ENCODE results near the gene FOLR2. TPM values are rescaled to one million over a fixed set of nuclear protein-coding genes. Genes with fewer than 3 reads are reported as not detected.
A peak's percentile ranks its signal among the peaks of the same experiment; 100 is the strongest.

Gene FOLR2
- total RNA-seq, 1 donor from 2014 or later, result not detected

DNA sequence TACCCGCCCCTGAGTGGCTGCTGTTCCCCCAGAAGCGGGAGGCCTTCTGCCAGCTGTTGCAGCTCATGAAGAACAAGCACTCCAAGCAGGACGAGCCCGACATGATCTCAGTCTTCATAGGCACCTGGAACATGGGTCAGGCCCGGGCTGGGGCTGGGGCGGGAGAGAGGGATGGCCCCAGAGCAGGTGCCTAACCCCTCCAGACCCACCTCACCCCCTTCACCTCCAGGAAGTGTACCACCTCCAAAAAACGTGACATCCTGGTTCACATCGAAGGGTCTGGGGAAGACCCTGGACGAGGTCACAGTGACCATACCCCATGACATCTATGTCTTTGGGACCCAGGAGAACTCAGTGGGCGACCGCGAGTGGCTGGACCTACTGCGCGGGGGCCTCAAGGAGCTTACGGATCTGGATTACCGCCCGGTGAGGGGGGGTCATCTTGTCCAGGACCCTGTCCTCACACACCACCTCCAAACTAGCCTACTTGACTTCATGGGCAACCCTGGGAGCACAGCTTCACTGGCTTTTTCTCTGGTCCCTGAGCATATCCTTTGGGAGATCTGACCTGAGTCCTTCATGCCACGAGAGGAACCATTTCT is 14.3 kb downstream of the FOLR2 start:
- no peak for DNase-seq

DNA sequence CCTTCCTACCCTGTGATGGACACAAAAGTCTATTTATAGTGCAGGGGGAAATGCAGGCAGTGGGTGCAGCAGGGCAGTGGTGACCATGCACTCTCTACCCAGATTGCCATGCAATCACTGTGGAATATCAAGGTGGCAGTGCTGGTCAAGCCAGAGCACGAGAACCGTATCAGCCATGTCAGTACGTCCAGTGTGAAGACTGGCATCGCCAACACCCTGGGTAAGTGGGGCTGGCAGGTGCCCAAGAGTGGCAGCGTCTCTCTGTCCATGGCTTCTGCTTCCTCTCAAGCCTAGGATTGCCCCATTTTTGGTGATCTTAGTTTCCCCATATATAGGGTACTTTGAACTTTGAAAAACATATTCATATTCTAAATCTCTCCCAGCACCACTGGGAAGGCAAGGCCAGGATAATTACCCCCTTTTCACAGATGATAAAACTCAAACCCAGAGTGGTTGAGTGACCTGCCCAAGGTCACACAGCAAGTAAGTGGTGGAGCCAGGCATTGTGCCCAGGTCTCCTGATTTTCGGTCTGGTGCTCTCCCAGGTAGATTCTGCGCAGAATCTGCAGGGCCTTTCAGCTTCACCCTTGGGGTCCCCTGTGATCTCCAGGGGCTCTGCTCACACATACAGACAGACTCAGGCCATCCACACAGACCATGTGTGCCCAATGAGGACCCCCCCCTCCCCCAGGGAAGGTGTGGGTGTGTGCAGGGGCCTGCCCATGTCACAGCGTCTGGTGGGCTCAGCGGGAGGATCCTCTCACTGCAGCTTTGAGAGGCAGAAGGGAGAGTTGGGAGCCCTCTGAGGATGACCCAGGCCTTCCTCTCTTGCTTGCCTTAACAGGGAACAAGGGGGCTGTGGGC is 15.0 kb downstream of the FOLR2 start:
- DNase-seq, result no peak

DNA sequence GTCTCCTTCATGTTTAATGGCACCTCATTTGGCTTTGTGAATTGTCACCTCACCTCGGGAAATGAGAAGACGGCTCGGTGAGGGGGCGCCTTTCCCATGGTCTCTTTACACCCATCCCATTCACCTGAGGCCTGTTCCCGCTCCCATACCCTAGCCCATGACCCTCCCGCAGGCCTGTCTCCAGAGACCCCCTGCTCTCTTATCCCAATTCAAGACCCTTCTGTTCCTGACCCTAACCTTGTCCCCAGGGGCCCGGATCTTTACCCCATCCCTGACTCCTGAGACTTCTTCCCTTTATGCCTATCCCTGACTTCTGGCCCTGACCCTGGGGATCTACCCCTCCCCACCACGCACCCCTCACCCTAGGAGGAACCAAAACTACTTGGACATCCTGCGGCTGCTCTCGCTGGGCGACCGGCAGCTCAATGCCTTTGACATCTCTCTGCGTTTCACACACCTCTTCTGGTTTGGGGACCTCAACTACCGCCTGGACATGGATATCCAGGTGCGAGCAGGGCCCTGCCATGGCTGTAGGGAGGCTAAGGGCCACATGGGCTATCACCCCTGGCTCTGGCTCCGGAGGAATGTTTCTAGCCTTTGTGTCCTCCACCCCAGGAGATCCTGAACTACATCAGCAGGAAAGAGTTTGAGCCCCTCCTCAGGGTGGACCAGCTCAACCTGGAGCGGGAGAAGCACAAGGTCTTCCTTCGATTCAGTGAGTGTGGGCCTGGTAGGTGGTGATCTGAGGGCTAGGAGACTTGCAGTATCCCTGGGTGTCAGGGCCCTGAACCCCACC is 15.9 kb downstream of the FOLR2 start:
- no peak for DNase-seq

DNA sequence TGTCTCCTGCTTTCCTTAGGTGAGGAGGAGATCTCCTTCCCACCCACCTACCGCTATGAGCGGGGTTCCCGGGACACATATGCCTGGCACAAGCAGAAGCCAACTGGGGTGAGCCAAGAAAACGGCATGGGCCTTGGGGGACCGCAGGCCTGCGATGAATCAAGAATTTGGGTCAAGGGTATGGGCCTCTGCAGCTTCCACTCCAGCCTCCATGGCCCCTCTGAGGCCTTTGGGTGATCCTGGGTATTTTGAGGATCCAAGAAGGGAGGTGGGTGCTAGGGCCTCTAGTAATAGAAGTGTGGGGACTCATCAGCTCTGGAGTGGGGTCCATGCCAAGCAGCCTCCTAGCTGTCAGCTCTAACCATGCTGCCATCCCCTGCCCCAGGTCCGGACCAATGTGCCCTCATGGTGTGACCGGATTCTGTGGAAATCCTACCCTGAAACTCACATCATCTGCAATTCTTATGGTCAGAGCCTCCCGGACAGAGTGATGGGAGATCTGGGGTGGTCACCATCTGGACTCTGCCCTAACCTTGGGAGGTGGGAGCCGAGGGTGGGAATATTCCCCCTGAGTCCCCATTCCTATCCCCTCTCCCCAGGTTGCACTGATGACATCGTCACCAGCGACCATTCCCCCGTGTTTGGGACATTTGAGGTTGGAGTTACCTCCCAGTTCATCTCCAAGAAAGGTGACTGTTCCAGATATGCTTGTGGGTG is 16.6 kb downstream of the FOLR2 start:
- no peak for DNase-seq

DNA sequence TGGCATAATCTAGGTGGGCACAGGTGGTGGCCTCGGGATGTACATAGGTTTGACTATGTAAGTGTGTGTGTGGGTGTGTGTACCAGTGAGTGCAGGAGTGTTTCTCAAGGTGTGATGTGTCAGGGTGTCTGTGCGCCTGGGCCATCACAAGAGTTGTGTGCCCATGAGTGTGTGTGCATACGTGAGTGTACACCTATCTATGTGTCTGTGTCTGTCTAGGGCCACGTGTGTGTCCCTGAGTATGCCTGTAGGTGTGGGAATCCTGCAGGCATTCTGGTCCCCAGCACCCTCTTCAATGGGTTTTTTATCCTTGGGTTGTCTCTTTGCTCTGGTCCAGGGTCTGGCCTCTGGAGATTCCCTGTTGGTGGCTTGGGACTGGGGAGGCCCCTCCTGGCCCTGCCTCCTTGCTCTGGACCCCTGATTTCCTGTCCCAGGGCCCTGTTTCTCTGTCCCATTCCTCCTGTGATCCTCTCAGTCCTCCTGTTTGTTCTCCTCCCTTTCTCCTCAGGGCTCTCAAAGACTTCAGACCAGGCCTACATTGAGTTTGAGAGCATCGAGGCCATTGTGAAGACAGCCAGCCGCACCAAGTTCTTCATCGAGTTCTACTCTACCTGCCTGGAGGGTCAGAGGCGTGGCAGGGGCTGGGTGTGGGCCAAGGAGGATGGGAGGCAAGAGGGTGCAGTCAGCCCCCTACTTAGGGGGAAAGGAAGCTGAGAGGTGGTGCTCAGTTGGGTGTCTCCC is 17.3 kb downstream of the FOLR2 start:
- DNase-seq, result no peak

DNA sequence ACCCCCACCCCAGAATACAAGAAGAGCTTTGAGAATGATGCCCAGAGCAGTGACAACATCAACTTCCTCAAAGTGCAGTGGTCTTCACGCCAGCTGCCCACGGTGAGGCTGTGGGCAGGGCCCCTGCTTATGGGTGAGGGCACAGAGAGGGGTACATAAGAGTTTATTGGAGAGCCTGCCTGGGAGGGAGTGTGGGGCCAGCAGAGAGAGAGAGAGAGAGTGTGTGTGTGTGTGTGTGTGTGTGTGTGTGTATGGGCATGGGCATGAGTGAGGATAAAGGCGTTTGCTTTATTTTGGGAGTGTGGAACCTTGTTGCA is 17.9 kb downstream of the FOLR2 start:
- no peak for DNase-seq

DNA sequence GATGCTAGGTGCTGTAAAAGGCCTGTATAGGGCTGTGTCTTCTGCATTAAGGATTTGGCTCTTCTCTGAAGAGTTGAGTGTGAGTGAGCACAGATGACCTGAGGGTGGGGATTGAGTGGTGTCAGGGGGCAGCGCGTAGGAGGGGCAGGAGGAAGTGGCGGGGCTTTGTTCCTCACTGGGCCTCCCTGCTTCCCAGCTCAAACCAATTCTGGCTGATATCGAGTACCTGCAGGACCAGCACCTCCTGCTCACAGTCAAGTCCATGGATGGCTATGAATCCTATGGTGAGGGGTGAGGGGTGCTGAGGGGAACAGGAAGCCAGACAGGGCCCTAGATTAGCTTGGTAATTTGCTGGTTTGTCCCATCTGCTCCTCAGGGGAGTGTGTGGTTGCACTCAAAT is 18.3 kb downstream of the FOLR2 start:
- DNase-seq, result no peak

DNA sequence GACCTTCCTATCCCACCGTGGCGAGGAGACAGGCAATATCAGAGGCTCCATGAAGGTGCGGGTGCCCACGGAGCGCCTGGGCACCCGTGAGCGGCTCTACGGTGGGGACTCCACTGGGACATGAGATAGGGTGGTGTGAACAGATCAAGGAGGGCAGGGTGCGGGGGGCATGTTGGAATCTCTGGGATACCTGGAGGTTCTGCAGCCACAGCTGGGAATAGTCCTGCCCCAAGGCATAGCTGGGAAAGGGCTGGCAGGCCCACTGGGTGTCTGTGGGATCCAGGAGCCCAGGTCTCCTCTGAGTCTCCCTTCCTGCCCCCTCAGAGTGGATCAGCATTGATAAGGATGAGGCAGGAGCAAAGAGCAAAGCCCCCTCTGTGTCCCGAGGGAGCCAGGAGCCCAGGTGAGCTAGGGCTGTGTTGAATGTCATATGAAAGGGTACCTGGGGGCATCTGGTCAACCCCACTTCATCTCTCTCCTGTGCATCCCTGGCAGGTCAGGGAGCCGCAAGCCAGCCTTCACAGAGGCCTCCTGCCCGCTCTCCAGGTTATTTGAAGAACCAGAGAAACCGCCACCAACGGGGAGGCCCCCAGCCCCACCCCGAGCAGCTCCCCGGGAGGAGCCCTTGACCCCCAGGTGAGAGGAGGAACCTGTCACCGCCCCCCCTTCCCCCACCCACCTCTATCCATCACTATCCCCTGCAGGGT is 18.9 kb downstream of the FOLR2 start:
- no peak for DNase-seq

DNA sequence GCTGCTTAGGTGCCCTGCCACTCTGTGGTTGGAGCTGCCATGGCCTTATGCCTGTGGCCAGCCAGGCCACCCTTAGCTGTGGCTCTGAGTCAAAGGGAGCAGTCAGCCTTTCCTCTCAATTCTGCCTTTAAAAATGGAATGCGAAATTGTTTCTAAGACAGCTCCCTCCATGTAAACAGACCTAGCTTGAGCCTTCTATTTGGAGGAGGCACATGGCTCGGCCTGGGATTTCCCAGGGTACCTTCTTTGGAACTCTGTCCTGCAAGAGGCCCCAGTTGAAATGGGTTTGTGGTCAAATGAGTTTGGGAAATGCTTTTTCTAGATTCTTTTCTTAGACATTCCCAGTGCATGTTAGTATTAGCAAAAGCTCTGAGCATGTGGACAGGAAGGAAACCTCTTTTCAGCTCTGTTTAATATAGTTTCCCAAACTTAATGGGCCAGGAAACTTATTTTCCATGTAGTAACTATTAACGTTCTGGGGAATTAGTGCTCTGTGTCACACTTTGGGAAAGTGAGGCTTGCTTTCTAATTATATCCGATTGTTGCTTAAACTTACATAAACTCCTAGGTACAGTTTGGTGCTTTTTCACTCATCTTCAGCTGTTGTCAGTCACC is 19.6 kb downstream of the FOLR2 start:
- peak; percentile 18 for DNase-seq

DNA sequence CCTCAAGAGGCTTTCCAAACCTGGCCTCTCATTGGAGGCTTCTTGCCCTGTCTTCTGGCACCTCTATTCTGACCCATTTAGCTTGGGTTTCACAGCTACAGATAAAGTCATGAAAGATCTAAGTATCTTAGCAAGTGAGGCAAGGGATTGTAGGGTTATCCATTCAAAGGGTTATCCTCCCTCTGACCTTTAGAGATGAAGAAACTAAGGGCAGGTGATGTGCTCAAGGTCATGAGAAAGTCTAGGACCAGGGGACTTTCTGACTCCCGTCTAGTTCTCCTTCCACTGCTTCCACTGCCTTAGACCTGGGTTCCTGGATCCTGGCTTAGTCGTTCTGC is 20.1 kb downstream of the FOLR2 start:
- no peak for DNase-seq

DNA sequence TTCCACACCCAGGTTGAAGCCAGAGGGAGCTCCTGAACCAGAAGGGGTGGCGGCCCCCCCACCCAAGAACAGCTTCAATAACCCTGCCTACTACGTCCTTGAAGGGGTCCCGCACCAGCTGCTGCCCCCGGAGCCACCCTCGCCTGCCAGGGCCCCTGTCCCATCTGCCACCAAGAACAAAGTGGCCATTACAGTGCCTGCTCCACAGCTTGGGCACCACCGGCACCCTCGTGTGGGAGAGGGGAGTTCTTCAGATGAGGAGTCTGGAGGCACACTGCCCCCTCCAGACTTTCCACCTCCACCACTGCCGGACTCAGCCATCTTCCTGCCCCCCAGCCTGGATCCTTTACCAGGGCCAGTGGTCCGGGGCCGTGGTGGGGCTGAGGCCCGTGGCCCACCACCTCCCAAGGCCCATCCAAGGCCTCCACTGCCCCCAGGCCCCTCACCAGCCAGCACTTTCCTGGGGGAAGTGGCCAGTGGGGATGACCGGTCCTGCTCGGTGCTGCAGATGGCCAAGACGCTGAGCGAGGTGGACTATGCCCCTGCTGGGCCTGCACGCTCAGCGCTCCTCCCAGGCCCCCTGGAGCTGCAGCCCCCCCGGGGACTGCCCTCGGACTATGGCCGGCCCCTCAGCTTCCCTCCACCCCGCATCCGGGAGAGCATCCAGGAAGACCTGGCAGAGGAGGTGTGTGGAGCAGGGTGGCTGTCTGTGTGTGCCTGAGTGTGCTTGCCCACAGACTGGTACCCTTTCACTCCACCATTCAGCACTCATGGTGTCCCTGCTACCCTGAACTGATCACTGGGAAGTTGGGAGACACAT is 20.7 kb downstream of the FOLR2 start:
- no peak for DNase-seq

DNA sequence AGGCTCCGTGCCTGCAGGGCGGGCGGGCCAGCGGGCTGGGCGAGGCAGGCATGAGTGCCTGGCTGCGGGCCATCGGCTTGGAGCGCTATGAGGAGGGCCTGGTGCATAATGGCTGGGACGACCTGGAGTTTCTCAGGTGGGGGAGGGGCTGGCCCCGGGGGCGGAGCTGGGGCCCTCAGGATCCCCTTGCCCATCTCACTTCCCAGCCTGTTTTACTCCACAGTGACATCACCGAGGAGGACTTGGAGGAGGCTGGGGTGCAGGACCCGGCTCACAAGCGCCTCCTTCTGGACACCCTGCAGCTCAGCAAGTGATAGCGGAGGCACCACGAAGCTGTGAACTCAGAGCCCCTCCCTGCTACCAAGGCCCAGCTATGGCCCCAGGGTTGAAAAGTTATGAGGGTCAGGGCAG is 21.5 kb downstream of the FOLR2 start:
- peak; percentile 73 for DNase-seq

DNA sequence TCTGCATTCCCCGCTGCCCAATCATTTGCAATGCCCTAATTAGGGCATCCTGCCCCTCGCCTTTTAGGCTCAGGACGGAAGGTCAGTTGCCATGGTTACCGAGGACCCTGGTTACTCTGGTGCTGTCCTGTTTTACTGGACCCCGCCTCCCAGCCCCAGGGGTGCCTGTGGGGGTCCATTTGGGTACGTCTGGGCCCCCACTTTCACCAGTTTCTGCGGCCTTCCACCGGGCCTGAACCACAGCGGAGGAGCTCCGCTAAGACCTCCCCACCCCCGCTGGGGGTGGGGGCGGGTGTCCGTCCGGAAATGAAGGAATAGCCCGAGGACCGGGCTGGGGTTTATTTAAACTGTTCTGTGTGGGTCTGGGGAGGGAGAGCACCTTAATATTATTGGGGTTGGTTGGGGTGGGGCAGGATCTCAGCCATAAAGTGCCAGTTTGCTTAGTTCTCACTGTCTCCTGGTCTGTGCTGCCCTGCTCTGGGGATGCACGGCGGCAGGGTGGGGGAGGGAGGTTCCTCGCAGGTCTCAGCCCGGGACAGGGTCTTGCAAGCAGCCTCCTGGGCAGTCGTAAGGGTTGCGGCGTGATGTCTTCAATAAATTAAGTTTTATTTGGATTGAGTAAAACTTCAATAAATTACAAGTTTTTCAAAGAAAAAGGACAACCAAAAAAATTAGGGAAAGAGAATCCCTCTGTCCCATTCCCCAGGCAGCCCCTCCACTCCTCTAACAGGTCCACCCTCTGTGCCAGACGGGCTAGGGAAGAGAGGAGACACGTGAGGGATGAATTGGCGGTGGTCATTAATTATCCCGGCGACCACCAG is 22.1 kb downstream of the FOLR2 start:
- no peak for DNase-seq

DNA sequence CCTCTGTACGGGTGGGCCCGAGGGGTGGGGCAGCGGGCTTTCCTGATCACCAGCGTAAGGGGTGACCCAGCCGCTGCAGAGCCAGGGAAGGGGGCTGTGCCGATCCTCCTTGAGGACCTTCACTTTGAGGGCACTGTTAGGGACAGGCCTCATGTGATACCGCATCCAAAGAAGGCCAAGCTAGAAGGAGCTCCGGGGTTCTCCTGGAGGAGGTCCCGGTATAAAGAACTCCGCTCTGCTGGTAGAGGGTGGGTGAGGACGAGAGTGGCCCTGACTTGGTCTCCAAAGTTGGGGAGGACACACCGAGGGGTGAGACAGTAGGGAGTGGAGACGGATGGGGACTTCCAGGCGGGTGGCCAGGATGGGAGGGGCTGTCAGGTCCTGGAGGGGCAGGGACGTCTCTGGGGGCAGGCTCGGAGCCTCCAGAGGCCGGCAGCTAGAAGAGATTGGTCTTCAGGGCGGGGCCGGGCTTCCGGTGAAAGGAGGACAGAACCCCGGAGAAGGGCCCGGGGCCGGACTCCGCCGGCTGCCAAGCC is 22.8 kb downstream of the FOLR2 start:
- DNase-seq, result no peak

DNA sequence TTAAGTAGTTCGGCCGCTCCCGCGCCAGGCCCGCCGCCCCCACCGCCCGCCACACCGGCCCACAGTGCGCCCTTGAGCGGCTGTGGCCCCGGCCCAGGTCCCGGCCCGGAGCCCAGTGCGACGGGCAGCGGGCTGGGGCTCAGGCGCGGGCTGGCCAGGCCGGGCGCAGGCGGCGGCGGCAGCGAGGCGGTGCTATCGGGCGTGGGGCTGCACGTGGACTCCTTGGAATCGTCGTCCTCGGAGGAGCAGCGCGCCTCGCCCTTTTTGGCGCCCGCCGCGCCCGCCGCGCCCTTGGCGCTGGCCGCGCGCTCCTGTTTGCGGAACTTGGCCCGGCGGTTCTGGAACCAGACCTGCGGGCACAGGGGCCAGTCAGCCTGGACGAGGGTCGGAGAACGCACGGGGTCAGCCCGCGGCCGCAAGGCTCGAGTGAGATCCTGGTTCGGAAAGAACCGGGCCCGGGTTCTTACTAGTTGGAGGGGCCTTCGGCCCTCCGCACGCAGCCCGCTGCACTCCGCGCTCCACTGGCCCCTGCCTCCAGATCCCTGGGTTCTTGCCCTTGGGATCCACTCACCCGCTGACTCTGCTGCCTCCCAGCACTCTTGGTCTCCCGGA is 23.4 kb downstream of the FOLR2 start:
- DNase-seq, result peak; percentile 32

DNA sequence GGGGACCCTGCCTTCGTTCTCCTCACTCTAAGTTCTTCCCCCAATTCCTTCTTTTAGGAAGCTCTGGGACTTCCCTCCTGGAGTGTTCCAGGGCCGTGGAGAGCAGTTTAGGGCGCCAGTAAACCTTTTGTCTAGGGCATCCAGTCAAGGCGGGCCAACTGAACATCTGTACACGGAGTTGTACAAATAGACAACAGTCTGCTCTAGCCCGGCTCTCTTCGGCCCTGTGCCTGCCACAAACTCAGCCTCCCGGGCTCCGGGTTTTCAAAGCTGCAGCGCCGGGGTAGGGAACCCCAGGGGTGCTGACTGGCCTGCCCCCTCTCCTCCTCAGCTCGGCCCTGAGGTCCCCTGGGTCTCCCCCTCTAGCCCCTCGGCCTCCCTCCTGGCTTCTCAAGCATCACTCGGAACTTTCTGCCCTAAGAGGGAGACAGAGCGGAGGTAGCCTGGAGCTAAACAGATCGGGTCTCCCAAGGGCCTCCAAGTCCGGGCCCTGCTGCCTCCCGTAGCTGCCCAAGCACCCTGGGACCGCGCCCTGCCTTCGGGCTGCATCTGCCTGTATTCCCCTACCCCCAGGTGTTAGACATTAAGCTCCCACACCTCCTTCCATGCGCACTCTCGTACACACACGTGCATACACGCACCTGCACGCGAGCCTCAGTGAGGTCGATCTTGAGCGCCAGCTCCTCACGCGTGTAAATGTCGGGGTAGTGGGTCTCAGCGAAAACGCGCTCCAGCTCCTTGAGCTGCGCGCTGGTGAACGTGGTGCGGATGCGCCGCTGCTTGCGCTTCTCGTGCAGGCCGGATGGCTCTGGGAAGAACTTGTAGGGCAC is 24.1 kb downstream of the FOLR2 start:
- DNase-seq, result peak; percentile 17

DNA sequence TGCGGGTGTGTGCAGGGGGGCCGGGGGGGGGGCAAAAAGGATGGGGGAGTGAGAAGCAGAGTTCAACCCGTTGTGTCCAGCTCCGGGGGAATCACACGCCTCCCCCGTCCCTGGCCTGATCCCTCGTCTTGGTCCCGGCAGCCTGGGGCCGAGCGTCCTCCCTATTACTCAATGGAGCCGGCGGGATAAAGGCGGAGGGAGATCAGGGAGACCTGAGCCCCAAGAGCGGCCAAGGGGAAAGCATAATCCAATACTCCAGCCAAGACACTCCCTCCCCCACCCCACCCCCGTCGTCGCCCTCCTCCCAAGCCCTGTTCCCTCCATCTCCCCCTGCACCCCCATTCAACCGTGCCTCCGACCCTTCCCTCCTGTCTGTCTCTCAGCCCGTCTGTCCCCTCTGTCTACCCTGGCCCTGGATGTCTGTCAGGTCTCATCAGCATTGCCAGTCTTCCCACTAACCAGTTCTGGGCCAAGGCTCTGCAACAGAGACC is 24.7 kb downstream of the FOLR2 start:
- DNase-seq, result no peak

DNA sequence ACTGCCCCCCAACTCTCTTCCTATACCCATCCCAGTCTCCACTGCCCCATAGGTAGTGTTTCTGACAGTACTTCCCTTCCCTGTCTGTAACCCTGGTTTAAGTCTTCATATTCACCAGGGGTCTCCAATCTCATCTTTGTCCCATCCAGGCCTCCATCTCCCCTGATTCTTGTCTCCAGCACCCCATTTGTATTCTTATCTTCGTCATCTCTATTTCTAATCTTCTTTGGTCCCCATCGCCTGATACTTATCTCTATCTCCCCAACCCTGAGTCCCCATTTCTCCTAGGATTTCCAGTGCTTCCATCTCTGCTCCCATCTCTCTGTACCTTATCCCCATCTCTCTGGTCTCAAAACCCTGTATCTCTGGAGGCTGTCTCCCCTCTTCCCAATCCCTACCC is 25.5 kb downstream of the FOLR2 start:
- DNase-seq, result no peak

All from dermis blood vessel endothelial cell (primary cell).